ENCODE results near the gene SP1.
"Not testable (repeated sequence)": the region's sequence is repeated elsewhere in the genome, so short reads cannot be mapped to it uniquely, and the experiment has no call there.

SP1 gene

DNA sequence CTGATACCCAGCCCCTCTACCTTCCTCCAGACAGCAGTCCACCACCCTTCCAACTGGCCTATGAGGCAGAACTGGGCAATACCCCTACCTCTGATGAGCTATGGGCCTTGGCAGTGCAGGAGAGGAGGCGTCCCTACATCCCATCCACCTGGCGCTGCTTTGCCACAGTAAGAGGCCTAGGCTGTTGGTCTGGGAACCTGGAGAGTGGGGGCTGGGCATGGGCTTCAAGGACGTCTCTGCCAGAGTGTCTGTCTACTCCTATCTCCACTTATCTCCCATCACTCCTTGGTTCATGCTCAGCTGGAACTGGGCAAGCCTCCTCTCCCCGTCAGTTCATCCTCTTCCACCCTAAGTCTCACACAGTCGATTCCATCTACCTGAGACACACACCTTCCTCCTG is 50.1 kb downstream of the SP1 start:
- no peaks in the 10 kb centered on the region for H4K20me1 ChIP-seq (ENCODE audit: insufficient read depth, low read length)
- no peaks in the 10 kb centered on the region for H3K27me3 ChIP-seq (ENCODE audit: insufficient read depth, low read length, poor library complexity)
- no peak overlapping the region for H3K27ac ChIP-seq (ENCODE audit: low read length)
- no peak for DNase-seq
- H3K9me3 ChIP-seq (ENCODE audit: insufficient read depth, low read length, severe bottlenecking), result no peaks in the 10 kb centered on the region
- no peak for ATAC-seq (ENCODE audit: insufficient read depth, low read depth)
- no peak overlapping the region for H3K9ac ChIP-seq (ENCODE audit: low read depth, low read length)
- TF ChIP-seq, protein P1, sequence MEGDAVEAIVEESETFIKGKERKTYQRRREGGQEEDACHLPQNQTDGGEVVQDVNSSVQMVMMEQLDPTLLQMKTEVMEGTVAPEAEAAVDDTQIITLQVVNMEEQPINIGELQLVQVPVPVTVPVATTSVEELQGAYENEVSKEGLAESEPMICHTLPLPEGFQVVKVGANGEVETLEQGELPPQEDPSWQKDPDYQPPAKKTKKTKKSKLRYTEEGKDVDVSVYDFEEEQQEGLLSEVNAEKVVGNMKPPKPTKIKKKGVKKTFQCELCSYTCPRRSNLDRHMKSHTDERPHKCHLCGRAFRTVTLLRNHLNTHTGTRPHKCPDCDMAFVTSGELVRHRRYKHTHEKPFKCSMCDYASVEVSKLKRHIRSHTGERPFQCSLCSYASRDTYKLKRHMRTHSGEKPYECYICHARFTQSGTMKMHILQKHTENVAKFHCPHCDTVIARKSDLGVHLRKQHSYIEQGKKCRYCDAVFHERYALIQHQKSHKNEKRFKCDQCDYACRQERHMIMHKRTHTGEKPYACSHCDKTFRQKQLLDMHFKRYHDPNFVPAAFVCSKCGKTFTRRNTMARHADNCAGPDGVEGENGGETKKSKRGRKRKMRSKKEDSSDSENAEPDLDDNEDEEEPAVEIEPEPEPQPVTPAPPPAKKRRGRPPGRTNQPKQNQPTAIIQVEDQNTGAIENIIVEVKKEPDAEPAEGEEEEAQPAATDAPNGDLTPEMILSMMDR (IDR thresholded peaks at IDR 0.05; ENCODE audit: borderline replicate concordance, extremely low read depth, low read length, poor library complexity, severe bottlenecking), result no peak
- no peak for TF ChIP-seq EZH2 (IDR thresholded peaks at IDR 0.05; ENCODE audit: borderline replicate concordance, low read depth, low read length, severe bottlenecking)
- H3K4me3 ChIP-seq (ENCODE audit: low read depth in 1 of 2, low read length in 2 of 2), result no peak overlapping the region
- H2AFZ ChIP-seq (ENCODE audit: low read depth, low read length), result no peak overlapping the region
- H3K4me1 ChIP-seq (ENCODE audit: insufficient read depth, low read length), result no peaks in the 10 kb centered on the region
- no peaks in the 10 kb centered on the region for H3K79me2 ChIP-seq (ENCODE audit: insufficient read depth, low read length)
- no peak overlapping the region for H3K4me2 ChIP-seq (ENCODE audit: insufficient read depth, low read length)
- no peaks in the 10 kb centered on the region for H3K36me3 ChIP-seq (ENCODE audit: insufficient read depth, low read length)

DNA sequence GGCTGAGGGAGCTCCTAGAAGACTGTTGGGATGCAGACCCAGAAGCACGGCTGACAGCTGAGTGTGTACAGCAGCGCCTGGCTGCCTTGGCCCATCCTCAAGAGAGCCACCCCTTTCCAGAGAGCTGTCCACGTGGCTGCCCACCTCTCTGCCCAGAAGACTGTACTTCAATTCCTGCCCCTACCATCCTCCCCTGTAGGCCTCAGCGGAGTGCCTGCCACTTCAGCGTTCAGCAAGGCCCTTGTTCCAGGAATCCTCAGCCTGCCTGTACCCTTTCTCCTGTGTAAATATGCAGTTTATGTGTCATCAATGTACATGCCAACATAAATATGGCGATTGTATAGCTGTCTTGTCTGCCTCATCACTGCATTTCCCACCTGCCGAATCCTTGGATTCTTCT is 51.2 kb downstream of the SP1 start:
- H3K4me1 ChIP-seq (ENCODE audit: insufficient read depth, low read length), result no peaks in the 10 kb centered on the region
- H3K4me3 ChIP-seq (ENCODE audit: low read depth in 1 of 2, low read length in 2 of 2), result no peak overlapping the region
- no peak overlapping the region for H3K27ac ChIP-seq (ENCODE audit: low read length)
- TF ChIP-seq, protein P1 (IDR thresholded peaks at IDR 0.05; ENCODE audit: borderline replicate concordance, extremely low read depth, low read length, poor library complexity, severe bottlenecking), result no peak
- TF ChIP-seq EZH2 (IDR thresholded peaks at IDR 0.05; ENCODE audit: borderline replicate concordance, low read depth, low read length, severe bottlenecking), result no peak
- H3K36me3 ChIP-seq (ENCODE audit: insufficient read depth, low read length), result no peaks in the 10 kb centered on the region
- H3K9me3 ChIP-seq (ENCODE audit: insufficient read depth, low read length, severe bottlenecking), result no peaks in the 10 kb centered on the region
- DNase-seq (no peak), ATAC-seq (ENCODE audit: insufficient read depth, low read depth) (no peak)
- no peak overlapping the region for H3K9ac ChIP-seq (ENCODE audit: low read depth, low read length)
- no peaks in the 10 kb centered on the region for H3K79me2 ChIP-seq (ENCODE audit: insufficient read depth, low read length)
- H3K27me3 ChIP-seq (ENCODE audit: insufficient read depth, low read length, poor library complexity), result no peaks in the 10 kb centered on the region
- no peak overlapping the region for H2AFZ ChIP-seq (ENCODE audit: low read depth, low read length)
- no peaks in the 10 kb centered on the region for H4K20me1 ChIP-seq (ENCODE audit: insufficient read depth, low read length)
- no peak overlapping the region for H3K4me2 ChIP-seq (ENCODE audit: insufficient read depth, low read length)

DNA sequence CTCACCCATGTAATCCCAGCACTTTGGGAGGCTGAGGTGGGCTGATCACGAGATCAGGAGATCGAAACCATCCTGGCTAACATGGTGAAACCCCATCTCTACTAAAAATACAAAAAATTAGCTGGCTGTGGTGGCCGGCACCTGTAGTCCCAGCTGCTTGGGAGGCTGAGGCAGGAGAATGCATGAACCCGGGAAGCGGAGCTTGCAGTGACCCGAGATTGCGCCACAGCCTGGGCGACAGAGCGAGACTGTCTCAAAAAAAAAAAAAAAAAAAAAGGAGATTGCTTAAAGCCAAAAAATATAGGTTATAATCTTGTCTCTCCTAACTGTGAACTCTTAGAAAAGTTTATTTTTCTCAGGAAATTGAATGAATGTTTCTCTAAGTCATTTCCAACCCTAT is 55.4 kb downstream of the SP1 start:
- DNase-seq; ATAC-seq (ENCODE audit: insufficient read depth, low read depth); H3K4me1 ChIP-seq (ENCODE audit: insufficient read depth, low read length); H3K79me2 ChIP-seq (ENCODE audit: insufficient read depth, low read length); H2AFZ ChIP-seq (ENCODE audit: low read depth, low read length); H3K9ac ChIP-seq (ENCODE audit: low read depth, low read length); H3K36me3 ChIP-seq (ENCODE audit: insufficient read depth, low read length); H3K27ac ChIP-seq (ENCODE audit: low read length); H3K9me3 ChIP-seq (ENCODE audit: insufficient read depth, low read length, severe bottlenecking); H3K4me3 ChIP-seq (ENCODE audit: low read depth in 1 of 2, low read length in 2 of 2); H4K20me1 ChIP-seq (ENCODE audit: insufficient read depth, low read length); H3K27me3 ChIP-seq (ENCODE audit: insufficient read depth, low read length, poor library complexity); H3K4me2 ChIP-seq (ENCODE audit: insufficient read depth, low read length): not testable (repeated sequence)

DNA sequence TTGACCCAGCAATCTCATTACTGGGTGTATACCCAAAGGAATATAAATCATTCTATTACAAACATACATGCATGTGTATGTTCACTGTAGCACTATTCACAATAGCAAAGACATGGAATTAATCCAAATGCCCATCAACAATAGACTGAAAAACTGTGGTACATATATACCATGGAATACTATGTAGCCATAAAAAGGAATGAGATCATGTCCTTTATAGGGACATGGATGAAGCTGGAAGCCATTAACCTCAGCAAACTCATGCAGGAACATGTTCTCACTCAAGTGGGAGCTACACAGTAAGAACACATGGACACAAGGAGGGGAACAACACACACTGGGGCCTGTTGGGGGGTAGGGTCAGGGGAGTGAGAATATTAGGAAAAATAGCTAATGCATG is 59.6 kb downstream of the SP1 start:
- not testable (repeated sequence) for DNase-seq; H3K4me3 ChIP-seq (ENCODE audit: low read depth in 1 of 2, low read length in 2 of 2); H3K4me2 ChIP-seq (ENCODE audit: insufficient read depth, low read length); H3K9me3 ChIP-seq (ENCODE audit: insufficient read depth, low read length, severe bottlenecking); H3K36me3 ChIP-seq (ENCODE audit: insufficient read depth, low read length); H4K20me1 ChIP-seq (ENCODE audit: insufficient read depth, low read length); ATAC-seq (ENCODE audit: insufficient read depth, low read depth); H3K27me3 ChIP-seq (ENCODE audit: insufficient read depth, low read length, poor library complexity); H3K27ac ChIP-seq (ENCODE audit: low read length); H3K9ac ChIP-seq (ENCODE audit: low read depth, low read length)
- Histone ChIP-seq H2AFZ (ENCODE audit: low read depth, low read length) (0 out of 2 replicates have a peak overlapping the region, but pooled peaks have one; percentile 17), H3K4me1 (ENCODE audit: insufficient read depth, low read length) (peaks cover 33% of the 10 kb centered on the region), H3K79me2 (ENCODE audit: insufficient read depth, low read length) (peaks cover 26% of the 10 kb centered on the region)

All from DND-41 (cell line).